Natural killer cell treated with Interleukin-12 subunit alpha and Interleukin-12 subunit beta and Interleukin-15 and Interleukin-18, amount 100 ng/mL, for 72 hours (primary cell): ENCODE results near the gene USP40. TPM values are rescaled to one million over a fixed set of nuclear protein-coding genes. Genes with fewer than 3 reads are reported as not detected.
A peak's percentile ranks its signal among the peaks of the same experiment; 100 is the strongest.

Experiments used
- ATAC-seq, 2 donors: fragments of 150-1000 bp; cut with Tn5 transposase in 1 of 2; sonication (Bioruptor Pico), chemical (Tn5 transposase) in 1 of 2; 2 replicates each; pipeline ENCODE4 v1.10.0; 2021
- DNase-seq: peaks from one replicate; pipeline ENCODE4 v3.0.0; 2022; ENCODE audit warnings: low spot score
- H3K27ac Mint-ChIP-seq, 2 donors: 1 replicate in 1 of 2; 2 replicates in 1 of 2; pipeline ENCODE4 v1.8.0; 2022; ENCODE audit warnings: mixed read lengths in 2 of 2, mild to moderate bottlenecking in 1 of 2, moderate library complexity in 1 of 2
- H3K27me3 Mint-ChIP-seq, 2 donors: 1 replicate in 1 of 2; 2 replicates in 1 of 2; pipeline ENCODE4 v1.8.0; 2022; ENCODE audit warnings: mixed read lengths in 2 of 2
- H3K36me3 Mint-ChIP-seq: one replicate; pipeline ENCODE4 v1.8.0; 2022; ENCODE audit warnings: mixed read lengths
- H3K4me1 Mint-ChIP-seq, 2 donors: 1 replicate in 1 of 2; 2 replicates in 1 of 2; pipeline ENCODE4 v1.8.0; 2022; ENCODE audit warnings: low read depth in 2 of 2, mixed read lengths in 2 of 2, mild to moderate bottlenecking in 1 of 2
- H3K4me3 Mint-ChIP-seq: one replicate; pipeline ENCODE4 v1.8.0; 2022; ENCODE audit warnings: mixed read lengths
- H3K9me3 Mint-ChIP-seq: 2 replicates; pipeline ENCODE4 v1.8.0; 2022; ENCODE audit warnings: mixed read lengths
- total RNA-seq, 2 donors: library from RNA; stranded (reverse); gene quantifications; one replicate each; pipeline ENCODE4 v1.2.3, GENCODE V29; 2022

The USP40 gene
- total RNA-seq, 2 donors from 2014 or later = 20.6 to 23.3 TPM

GRCh38 chr2:233482616-233483015 lies 84.0 kb downstream of the USP40 start:
- no peak for ATAC-seq
- no peaks in the 10 kb centered on the region for H3K9me3 Mint-ChIP-seq

GRCh38 chr2:233481368-233482142 lies 85.0 kb downstream of the USP40 start:
- Mint-ChIP-seq H3K4me1 (peaks cover 0 to 4% of the 10 kb centered on the region in 2 donors), H3K9me3 (no peaks in the 10 kb centered on the region), H3K36me3 (no peaks in the 10 kb centered on the region), H3K27me3 (no peaks in the 10 kb centered on the region), H3K27ac (no peak overlapping the region), H3K4me3 (no peak overlapping the region)
- no peak for ATAC-seq
- DNase-seq = no peak

More at GRCh38 chr2:233482616-233483015, 84.0 kb downstream of the USP40 start:
- Mint-ChIP-seq H3K4me3 (no peak overlapping the region), H3K4me1 (peaks cover 0 to 4% of the 10 kb centered on the region in 2 donors), H3K27me3 (no peaks in the 10 kb centered on the region), H3K27ac (no peak overlapping the region), H3K36me3 (no peaks in the 10 kb centered on the region)
- DNase-seq = no peak

GRCh38 chr2:233480490-233481202 lies 85.9 kb downstream of the USP40 start:
- Mint-ChIP-seq H3K4me3 (no peak overlapping the region), H3K27ac (no peak overlapping the region), H3K27me3 (no peaks in the 10 kb centered on the region), H3K36me3 (no peaks in the 10 kb centered on the region), H3K9me3 (no peaks in the 10 kb centered on the region), H3K4me1 (peaks cover 0 to 4% of the 10 kb centered on the region in 2 donors)
- DNase-seq (no peak), ATAC-seq (peak; percentile 21 to 34)

- Mint-ChIP-seq H3K36me3 (no peaks in the 10 kb centered on the region), H3K9me3 (no peaks in the 10 kb centered on the region), H3K4me1 (peaks cover 0 to 4% of the 10 kb centered on the region in 2 donors), H3K4me3 (no peak overlapping the region), H3K27me3 (no peaks in the 10 kb centered on the region), H3K27ac (peak overlapping the region in 1 of 2 donors; percentile 48)
- DNase-seq (no peak), ATAC-seq (peak; percentile 26 to 32)
Observed at GRCh38 chr2:233479616-233480489, 86.7 kb downstream of the USP40 start.

GRCh38 chr2:233477548-233478433 lies 88.8 kb downstream of the USP40 start:
- H3K36me3 Mint-ChIP-seq = no peaks in the 10 kb centered on the region
- no peaks in the 10 kb centered on the region for H3K9me3 Mint-ChIP-seq
- no peak overlapping the region for H3K27ac Mint-ChIP-seq
- no peak for ATAC-seq
- H3K4me1 Mint-ChIP-seq = peaks cover 0 to 4% of the 10 kb centered on the region in 2 donors
- no peak for DNase-seq
- no peaks in the 10 kb centered on the region for H3K27me3 Mint-ChIP-seq
- no peak overlapping the region for H3K4me3 Mint-ChIP-seq

- Mint-ChIP-seq H3K27me3 (no peaks in the 10 kb centered on the region), H3K9me3 (no peaks in the 10 kb centered on the region), H3K4me1 (peaks cover 0 to 4% of the 10 kb centered on the region in 2 donors), H3K27ac (no peak overlapping the region), H3K36me3 (peaks cover 5% of the 10 kb centered on the region), H3K4me3 (no peak overlapping the region)
- ATAC-seq (no peak), DNase-seq (peak; percentile 52)
Observed at GRCh38 chr2:233476651-233477547, 89.7 kb downstream of the USP40 start.

GRCh38 chr2:233476063-233476410 lies 90.5 kb downstream of the USP40 start:
- ATAC-seq (no peak), DNase-seq (no peak)
- H3K4me1 Mint-ChIP-seq = peaks cover 0 to 4% of the 10 kb centered on the region in 2 donors
- H3K27me3 Mint-ChIP-seq = no peaks in the 10 kb centered on the region
- no peak overlapping the region for H3K4me3 Mint-ChIP-seq
- H3K9me3 Mint-ChIP-seq = no peaks in the 10 kb centered on the region
- H3K36me3 Mint-ChIP-seq = peaks cover 5% of the 10 kb centered on the region
- no peak overlapping the region for H3K27ac Mint-ChIP-seq

GRCh38 chr2:233474308-233475160 lies 92.0 kb downstream of the USP40 start:
- no peak overlapping the region for H3K27ac Mint-ChIP-seq
- DNase-seq = no peak
- no peak overlapping the region for H3K4me3 Mint-ChIP-seq
- peaks cover 5% of the 10 kb centered on the region for H3K36me3 Mint-ChIP-seq
- H3K9me3 Mint-ChIP-seq = no peaks in the 10 kb centered on the region
- no peak for ATAC-seq
- no peaks in the 10 kb centered on the region for H3K27me3 Mint-ChIP-seq
- no peaks in the 10 kb centered on the region for H3K4me1 Mint-ChIP-seq

GRCh38 chr2:233473878-233474277 lies 92.7 kb downstream of the USP40 start:
- DNase-seq = peak; percentile 47
- Mint-ChIP-seq H3K4me3 (no peak overlapping the region), H3K4me1 (no peaks in the 10 kb centered on the region), H3K27me3 (no peaks in the 10 kb centered on the region), H3K9me3 (no peaks in the 10 kb centered on the region), H3K36me3 (peaks cover 5% of the 10 kb centered on the region), H3K27ac (no peak overlapping the region)
- no peak for ATAC-seq

GRCh38 chr2:233473386-233473791 lies 93.2 kb downstream of the USP40 start:
- no peaks in the 10 kb centered on the region for H3K9me3 Mint-ChIP-seq
- ATAC-seq (no peak), DNase-seq (no peak)
- no peaks in the 10 kb centered on the region for H3K4me1 Mint-ChIP-seq
- H3K4me3 Mint-ChIP-seq = no peak overlapping the region
- H3K27me3 Mint-ChIP-seq = no peaks in the 10 kb centered on the region
- no peak overlapping the region for H3K27ac Mint-ChIP-seq
- peaks cover 5% of the 10 kb centered on the region for H3K36me3 Mint-ChIP-seq

- Mint-ChIP-seq H3K36me3 (peaks cover 5% of the 10 kb centered on the region), H3K9me3 (no peaks in the 10 kb centered on the region), H3K27me3 (no peaks in the 10 kb centered on the region), H3K4me1 (no peaks in the 10 kb centered on the region), H3K4me3 (no peak overlapping the region), H3K27ac (no peak overlapping the region)
- DNase-seq (no peak), ATAC-seq (no peak)
Observed at GRCh38 chr2:233471291-233472035, 95.1 kb downstream of the USP40 start.
